ENCODE measurements around the gene GAPVD1.

GRCh38 chr9:125258160-125258785 lies 3.4 kb upstream of the GAPVD1 start:
- TF ChIP-seq, protein P1, sequence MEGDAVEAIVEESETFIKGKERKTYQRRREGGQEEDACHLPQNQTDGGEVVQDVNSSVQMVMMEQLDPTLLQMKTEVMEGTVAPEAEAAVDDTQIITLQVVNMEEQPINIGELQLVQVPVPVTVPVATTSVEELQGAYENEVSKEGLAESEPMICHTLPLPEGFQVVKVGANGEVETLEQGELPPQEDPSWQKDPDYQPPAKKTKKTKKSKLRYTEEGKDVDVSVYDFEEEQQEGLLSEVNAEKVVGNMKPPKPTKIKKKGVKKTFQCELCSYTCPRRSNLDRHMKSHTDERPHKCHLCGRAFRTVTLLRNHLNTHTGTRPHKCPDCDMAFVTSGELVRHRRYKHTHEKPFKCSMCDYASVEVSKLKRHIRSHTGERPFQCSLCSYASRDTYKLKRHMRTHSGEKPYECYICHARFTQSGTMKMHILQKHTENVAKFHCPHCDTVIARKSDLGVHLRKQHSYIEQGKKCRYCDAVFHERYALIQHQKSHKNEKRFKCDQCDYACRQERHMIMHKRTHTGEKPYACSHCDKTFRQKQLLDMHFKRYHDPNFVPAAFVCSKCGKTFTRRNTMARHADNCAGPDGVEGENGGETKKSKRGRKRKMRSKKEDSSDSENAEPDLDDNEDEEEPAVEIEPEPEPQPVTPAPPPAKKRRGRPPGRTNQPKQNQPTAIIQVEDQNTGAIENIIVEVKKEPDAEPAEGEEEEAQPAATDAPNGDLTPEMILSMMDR (IDR thresholded peaks at IDR 0.05; ENCODE audit: insufficient read depth, low read length): no peak
- TF ChIP-seq, protein P2, sequence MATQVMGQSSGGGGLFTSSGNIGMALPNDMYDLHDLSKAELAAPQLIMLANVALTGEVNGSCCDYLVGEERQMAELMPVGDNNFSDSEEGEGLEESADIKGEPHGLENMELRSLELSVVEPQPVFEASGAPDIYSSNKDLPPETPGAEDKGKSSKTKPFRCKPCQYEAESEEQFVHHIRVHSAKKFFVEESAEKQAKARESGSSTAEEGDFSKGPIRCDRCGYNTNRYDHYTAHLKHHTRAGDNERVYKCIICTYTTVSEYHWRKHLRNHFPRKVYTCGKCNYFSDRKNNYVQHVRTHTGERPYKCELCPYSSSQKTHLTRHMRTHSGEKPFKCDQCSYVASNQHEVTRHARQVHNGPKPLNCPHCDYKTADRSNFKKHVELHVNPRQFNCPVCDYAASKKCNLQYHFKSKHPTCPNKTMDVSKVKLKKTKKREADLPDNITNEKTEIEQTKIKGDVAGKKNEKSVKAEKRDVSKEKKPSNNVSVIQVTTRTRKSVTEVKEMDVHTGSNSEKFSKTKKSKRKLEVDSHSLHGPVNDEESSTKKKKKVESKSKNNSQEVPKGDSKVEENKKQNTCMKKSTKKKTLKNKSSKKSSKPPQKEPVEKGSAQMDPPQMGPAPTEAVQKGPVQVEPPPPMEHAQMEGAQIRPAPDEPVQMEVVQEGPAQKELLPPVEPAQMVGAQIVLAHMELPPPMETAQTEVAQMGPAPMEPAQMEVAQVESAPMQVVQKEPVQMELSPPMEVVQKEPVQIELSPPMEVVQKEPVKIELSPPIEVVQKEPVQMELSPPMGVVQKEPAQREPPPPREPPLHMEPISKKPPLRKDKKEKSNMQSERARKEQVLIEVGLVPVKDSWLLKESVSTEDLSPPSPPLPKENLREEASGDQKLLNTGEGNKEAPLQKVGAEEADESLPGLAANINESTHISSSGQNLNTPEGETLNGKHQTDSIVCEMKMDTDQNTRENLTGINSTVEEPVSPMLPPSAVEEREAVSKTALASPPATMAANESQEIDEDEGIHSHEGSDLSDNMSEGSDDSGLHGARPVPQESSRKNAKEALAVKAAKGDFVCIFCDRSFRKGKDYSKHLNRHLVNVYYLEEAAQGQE (IDR thresholded peaks at IDR 0.05; ENCODE audit: insufficient replicate concordance, low read depth): no peak
- TF ChIP-seq POLR2AphosphoS5 (IDR thresholded peaks at IDR 0.05; ENCODE audit: low read depth) (no peak), GABPA (IDR thresholded peaks at IDR 0.05; ENCODE audit: low read depth) (no peak), SPI1 (IDR thresholded peaks at IDR 0.05; ENCODE audit: borderline replicate concordance, low read depth) (no peak)
